H9 (cell line): ENCODE results near the gene FGA. TPM values are rescaled to one million over a fixed set of nuclear protein-coding genes. Genes with fewer than 3 reads are reported as not detected.

Experiments used
- DNase-seq: peaks from one replicate; pipeline ENCODE4 v3.0.0-alpha.2; 2017
- H2AFZ ChIP-seq: one replicate; pipeline ENCODE4 v1.6.1; 2013; ENCODE audit warnings: mild to moderate bottlenecking, low read length, control low read depth, moderate library complexity
- H2AK5ac ChIP-seq: 2 replicates; pipeline ENCODE4 v1.6.1; 2013; ENCODE audit warnings: low read length, control low read depth, mixed read lengths; ENCODE audit not compliant: insufficient read length
- H2BK120ac ChIP-seq: one replicate; pipeline ENCODE4 v1.6.1; 2013; ENCODE audit warnings: low read depth, mild to moderate bottlenecking, low read length, control low read depth, inconsistent platforms; ENCODE audit not compliant: poor library complexity, severe bottlenecking
- H2BK12ac ChIP-seq: 2 replicates; pipeline ENCODE4 v1.6.1; 2013; ENCODE audit warnings: low read length, control low read depth, mixed read lengths, low read depth; ENCODE audit not compliant: insufficient read length
- H2BK15ac ChIP-seq: 2 replicates; pipeline ENCODE4 v1.6.1; 2013; ENCODE audit warnings: low read depth, low read length, control low read depth
- H2BK20ac ChIP-seq: one replicate; pipeline ENCODE4 v1.6.1; 2013; ENCODE audit warnings: low read depth, mild to moderate bottlenecking, low read length, control low read depth, inconsistent platforms; ENCODE audit not compliant: poor library complexity, severe bottlenecking
- H2BK5ac ChIP-seq: 2 replicates; pipeline ENCODE4 v1.6.1; 2013; ENCODE audit warnings: low read length, control low read depth, mixed read lengths; ENCODE audit not compliant: insufficient read length
- H3K14ac ChIP-seq: 2 replicates; pipeline ENCODE4 v1.6.1; 2013; ENCODE audit warnings: low read length, control low read depth; ENCODE audit not compliant: insufficient read depth
- H3K18ac ChIP-seq: 2 replicates; pipeline ENCODE4 v1.6.1; 2013; ENCODE audit warnings: low read depth, mild to moderate bottlenecking, mixed read lengths, low read length, control low read depth; ENCODE audit not compliant: insufficient read length
- H3K23ac ChIP-seq: 2 replicates; pipeline ENCODE4 v1.6.1; 2013; ENCODE audit warnings: low read length, control low read depth, mixed read lengths, low read depth; ENCODE audit not compliant: insufficient read length
- H3K23me2 ChIP-seq: 2 replicates; pipeline ENCODE4 v1.6.1; 2013; ENCODE audit warnings: low read depth, mild to moderate bottlenecking, mixed read lengths, low read length, control low read depth; ENCODE audit not compliant: insufficient read length, poor library complexity, severe bottlenecking
- H3K27ac ChIP-seq: 2 replicates; pipeline ENCODE4 v1.5.1; 2013; ENCODE audit warnings: low read length, control low read depth, mixed read lengths, low read depth; ENCODE audit not compliant: insufficient read length
- H3K27me3 ChIP-seq: 2 replicates; pipeline ENCODE4 v1.6.1; 2013; ENCODE audit warnings: low read length, control low read depth, inconsistent platforms; ENCODE audit not compliant: insufficient read depth
- H3K4ac ChIP-seq: 2 replicates; pipeline ENCODE4 v1.6.1; 2013; ENCODE audit warnings: low read depth, mild to moderate bottlenecking, control low read depth, inconsistent platforms, low read length, moderate library complexity
- H3K4me1 ChIP-seq: 2 replicates; pipeline ENCODE4 v1.6.1; 2013; ENCODE audit warnings: low read length, control low read depth, inconsistent platforms; ENCODE audit not compliant: insufficient read depth
- H3K4me2 ChIP-seq: 2 replicates; pipeline ENCODE4 v1.6.1; 2013; ENCODE audit warnings: low read length, control low read depth, mixed read lengths; ENCODE audit not compliant: insufficient read length, insufficient read depth
- H3K56ac ChIP-seq: 2 replicates; pipeline ENCODE4 v1.6.1; 2013; ENCODE audit warnings: low read depth, mild to moderate bottlenecking, mixed read lengths, low read length, control low read depth; ENCODE audit not compliant: insufficient read length
- H3K79me1 ChIP-seq: 2 replicates; pipeline ENCODE4 v1.6.1; 2013; ENCODE audit warnings: low read depth, mild to moderate bottlenecking, moderate library complexity, low read length, control low read depth, inconsistent platforms; ENCODE audit not compliant: insufficient read depth, poor library complexity, severe bottlenecking
- H3K79me2 ChIP-seq: 2 replicates; pipeline ENCODE4 v1.6.1; 2013; ENCODE audit warnings: low read length, control low read depth, inconsistent platforms; ENCODE audit not compliant: insufficient read depth
- H3K9ac ChIP-seq: 2 replicates; pipeline ENCODE4 v1.6.1; 2013; ENCODE audit warnings: low read length, control low read depth, mixed read lengths; ENCODE audit not compliant: insufficient read length; ENCODE audit errors: extremely low read depth
- H3K9me3 ChIP-seq: one replicate; pipeline ENCODE4 v1.6.1; 2013; ENCODE audit warnings: low read depth, low read length, inconsistent platforms; ENCODE audit not compliant: control insufficient read depth
- H3T11ph ChIP-seq: one replicate; pipeline ENCODE4 v1.6.1; 2013; ENCODE audit warnings: mild to moderate bottlenecking, low read length, control low read depth, inconsistent platforms
- H4K20me1 ChIP-seq: one replicate; pipeline ENCODE4 v1.6.1; 2013; ENCODE audit not compliant: control insufficient read depth, insufficient read length, insufficient read depth
- H4K5ac ChIP-seq: 2 replicates; pipeline ENCODE4 v1.6.1; 2013; ENCODE audit warnings: low read depth, mild to moderate bottlenecking, mixed read lengths, low read length, control low read depth; ENCODE audit not compliant: insufficient read length
- H4K8ac ChIP-seq: replicated peaks from 2 replicates; pipeline ENCODE4 v1.6.1; 2013; ENCODE audit warnings: low read length, control low read depth, mixed read lengths, low read depth; ENCODE audit not compliant: insufficient read length
- H4K91ac ChIP-seq: 2 replicates; pipeline ENCODE4 v1.6.1; 2013; ENCODE audit warnings: low read depth, mild to moderate bottlenecking, moderate library complexity, mixed read lengths, low read length, control low read depth; ENCODE audit not compliant: insufficient read length
- H3K27ac Mint-ChIP-seq, 3 experiments: 2 replicates in 2 of 3; 3 replicates in 1 of 3; pipeline ENCODE4 v1.8.0; 2020 to 2021; ENCODE audit warnings: mixed read lengths in 3 of 3, mild to moderate bottlenecking in 1 of 3, moderate library complexity in 1 of 3
- H3K27me3 Mint-ChIP-seq: 2 replicates; pipeline ENCODE4 v1.8.0; 2021; ENCODE audit warnings: low read depth, mild to moderate bottlenecking, moderate library complexity, mixed read lengths
- H3K36me3 Mint-ChIP-seq, 3 experiments: 2 replicates in 2 of 3; 3 replicates in 1 of 3; pipeline ENCODE4 v1.8.0; 2020 to 2021; ENCODE audit warnings: low read depth in 3 of 3, mixed read lengths in 3 of 3; ENCODE audit not compliant: insufficient read depth in 1 of 3
- H3K4me1 Mint-ChIP-seq, 2 experiments: 2 replicates each; pipeline ENCODE4 v1.8.0; 2020; ENCODE audit warnings: mixed read lengths in 2 of 2
- H3K4me3 Mint-ChIP-seq, 2 experiments: 2 replicates in 1 of 2; 3 replicates in 1 of 2; pipeline ENCODE4 v1.8.0; 2020 to 2021; ENCODE audit warnings: mild to moderate bottlenecking in 2 of 2, mixed read lengths in 2 of 2, moderate library complexity in 1 of 2
- H3K9me3 Mint-ChIP-seq, 2 experiments: 2 replicates in 1 of 2; 3 replicates in 1 of 2; pipeline ENCODE4 v1.8.0; 2020; ENCODE audit warnings: mild to moderate bottlenecking in 2 of 2, mixed read lengths in 2 of 2, moderate library complexity in 1 of 2
- CTCF ChIP-seq: fragments of 200-600 bp; sonication (generic); conservative IDR thresholded peaks from 3 replicates; pipeline ENCODE4 v1.8.0; 2021; ENCODE audit warnings: antibody characterized with exemption, mild to moderate bottlenecking
- WGBS: extraction: QIAGEN DNeasy Blood & Tissue Kit; methylation state at CpG from one replicate; pipeline ENCODE4 v1.1.7; 2013; ENCODE audit warnings: missing lambda C conversion rate, low lambda C conversion rate, mixed read lengths; ENCODE audit not compliant: insufficient read length; ENCODE audit errors: extremely low coverage; 5-methylcytosine and 5-hydroxymethylcytosine counted together
- total RNA-seq: library from RNA; stranded (reverse); gene quantifications from 2 replicates; pipeline ENCODE4 v1.2.1, GENCODE V29; 2021

FGA gene
- total RNA-seq, 1 experiment from 2014 or later = not detected

GRCh38 chr4:154559494-154560418, 30.8 kb downstream of the FGA start:
- H3K4me1 ChIP-seq = no peaks in the 10 kb centered on the region
- Mint-ChIP-seq H3K27me3 (no peaks in the 10 kb centered on the region; the same call in 1 of the 2 replicates), H3K36me3 (no peaks in the 10 kb centered on the region), H3K27ac (no peak overlapping the region), H3K4me1 (no peaks in the 10 kb centered on the region), H3K4me3 (no peak overlapping the region), H3K9me3 (no peaks in the 10 kb centered on the region)
- DNase-seq = peak; percentile 46
- H3K4ac ChIP-seq = no peak overlapping the region
- H2BK120ac ChIP-seq = no peak overlapping the region
- no peaks in the 10 kb centered on the region for H4K20me1 ChIP-seq
- H3K27me3 ChIP-seq = no peaks in the 10 kb centered on the region
- H3K9me3 ChIP-seq = no peaks in the 10 kb centered on the region
- H4K8ac ChIP-seq = no peak overlapping the region
- H3K18ac ChIP-seq = no peak overlapping the region
- no peak overlapping the region for H3K27ac ChIP-seq
- H2BK15ac ChIP-seq = no peak overlapping the region
- H3K23me2 ChIP-seq = no peaks in the 10 kb centered on the region
- H3K9ac ChIP-seq = no peak overlapping the region
- H3K79me1 ChIP-seq = no peaks in the 10 kb centered on the region
- no peak overlapping the region for H3K4me2 ChIP-seq
- peak; percentile 82 for TF ChIP-seq CTCF
- H2BK20ac ChIP-seq = no peak overlapping the region
- H3K56ac ChIP-seq = no peak overlapping the region
- no peaks in the 10 kb centered on the region for H3K79me2 ChIP-seq
- no peak overlapping the region for H2BK12ac ChIP-seq
- H2AFZ ChIP-seq = no peak overlapping the region
- no peak overlapping the region for H3K23ac ChIP-seq
- H2AK5ac ChIP-seq = no peak overlapping the region
- H4K91ac ChIP-seq = no peak overlapping the region
- WGBS = no CpG with 5 or more reads among the region's 9 CpGs
- H2BK5ac ChIP-seq = no peak overlapping the region
- no peak overlapping the region for H4K5ac ChIP-seq
- H3T11ph ChIP-seq = no peak overlapping the region
- H3K14ac ChIP-seq = no peak overlapping the region
